ENCODE data around the gene ADAMTS15. TPM values are rescaled to one million over a fixed set of nuclear protein-coding genes. Genes with fewer than 3 reads are reported as not detected.

ADAMTS15 gene
- total RNA-seq, 1 experiment from 2014 or later: not detected

Other genes with a start within 250 kb of the ADAMTS15 start
- 16.3 and 19.7 TPM in 2 replicates for gene ZBTB44, start 133.7 kb upstream of the ADAMTS15 start, total RNA-seq (2014; rRNA removed; shearing (Covaris generic))
- gene ADAMTS8, start 20.0 kb upstream of the ADAMTS15 start, total RNA-seq (2014; rRNA removed; shearing (Covaris generic)): 0.05 TPM in 1 of 2 replicates, not detected in the other

All from SK-MEL-5 (cell line).